ENCODE results near the gene PYY.
"Not testable (repeated sequence)": the region's sequence is repeated elsewhere in the genome, so short reads cannot be mapped to it uniquely, and the experiment has no call there.

The PYY gene

DNA sequence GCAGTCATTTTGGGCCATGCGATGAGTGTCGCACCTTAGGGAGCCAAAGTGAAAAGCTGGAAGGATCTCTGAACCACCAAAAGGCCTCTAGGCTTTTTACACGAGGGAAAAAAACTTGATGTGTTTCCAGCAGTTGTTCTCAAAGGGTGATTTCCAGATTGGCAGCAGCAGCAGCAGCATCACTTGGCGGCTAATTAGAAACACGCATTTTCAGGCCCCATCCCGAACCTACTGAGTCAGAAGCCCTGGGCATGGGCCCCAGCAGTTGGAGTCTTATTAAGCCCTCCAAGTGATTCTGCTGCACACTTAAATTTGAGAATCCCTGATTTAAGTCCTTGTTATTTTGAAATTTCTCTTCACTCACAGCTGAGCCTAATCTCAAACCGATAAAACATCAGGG, 25.3 kb upstream of the PYY start:
- DNase-seq, result no peak

DNA sequence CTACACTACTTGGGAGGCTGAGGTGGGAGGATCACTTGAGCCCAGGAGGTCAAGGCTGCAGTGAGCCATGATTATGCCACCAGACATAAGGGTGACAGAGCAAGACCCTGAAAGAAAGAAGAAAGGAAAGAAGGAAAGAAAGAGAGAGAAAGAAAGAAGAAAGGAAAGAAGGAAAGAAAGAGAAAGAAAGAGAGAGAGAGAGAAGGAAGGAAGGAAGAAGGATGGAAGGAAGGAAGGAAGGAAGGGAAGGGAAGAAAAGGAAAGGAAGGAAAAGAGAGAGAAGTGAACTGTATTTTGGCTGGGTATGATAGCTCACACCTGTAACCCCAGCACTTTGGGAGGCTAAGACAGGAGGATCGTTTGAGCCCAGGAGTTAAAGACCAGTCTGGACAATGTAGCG, 24.3 kb upstream of the PYY start:
- no peak for DNase-seq

DNA sequence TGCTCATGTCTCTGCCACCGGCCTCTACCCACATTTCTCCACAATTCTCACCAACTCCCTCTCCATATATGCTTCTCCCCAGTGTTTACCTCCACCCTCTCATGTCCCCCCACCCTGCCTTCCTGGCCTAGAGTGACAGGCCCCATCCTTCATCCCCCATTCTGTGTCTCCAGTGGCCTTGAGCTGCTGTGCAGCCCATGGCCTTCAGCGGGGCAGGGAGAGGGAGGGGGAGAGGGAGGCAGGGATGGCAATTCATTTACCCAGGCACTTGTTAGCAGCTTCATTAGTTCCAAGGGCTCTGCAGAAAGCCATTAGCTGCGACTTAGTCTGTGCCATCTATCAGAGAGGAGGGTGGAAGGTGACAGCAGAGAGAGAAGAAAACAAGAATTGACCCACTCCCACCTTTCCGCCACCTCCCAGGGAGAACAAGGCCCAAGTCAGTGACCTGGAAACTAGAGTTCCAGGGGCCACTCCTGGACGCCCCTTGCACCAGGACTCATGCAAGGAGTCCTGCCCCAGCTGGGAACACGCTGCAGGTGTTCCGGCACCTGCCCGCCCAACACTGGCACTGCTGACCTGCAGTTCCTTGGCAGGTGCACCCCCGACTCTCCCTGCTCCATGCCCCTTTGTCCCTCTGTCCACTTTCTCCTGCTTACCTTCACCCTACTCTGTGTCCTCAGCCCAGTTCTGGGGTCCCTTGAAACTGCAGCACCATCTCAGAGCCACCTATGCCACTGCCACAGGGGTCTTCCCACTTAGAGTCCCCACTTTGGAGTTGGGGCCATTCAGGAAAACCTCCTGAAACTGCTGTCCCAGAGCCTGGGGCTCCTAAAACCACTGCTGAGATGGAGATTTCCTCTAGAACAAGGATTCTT, 23.5 kb upstream of the PYY start:
- DNase-seq, result no peak

DNA sequence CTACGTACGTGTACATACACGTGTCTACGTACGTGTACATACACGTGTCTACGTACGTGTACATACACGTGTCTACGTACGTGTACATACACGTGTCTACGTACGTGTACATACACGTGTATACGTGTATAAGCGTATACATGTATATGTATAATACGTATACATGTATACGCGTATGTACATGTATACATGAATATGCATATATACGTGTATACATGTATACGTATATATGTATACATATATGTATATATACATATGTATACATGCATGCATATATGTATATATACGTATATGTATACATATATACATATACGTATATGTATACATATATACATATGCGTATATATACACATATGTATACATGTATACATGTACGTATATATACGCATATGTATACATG, 22.2 kb upstream of the PYY start:
- DNase-seq, result no peak

- no peak for DNase-seq
These were observed 20.9 kb upstream of the PYY start for GRCh38 chr17:43974382-43975266.

DNA sequence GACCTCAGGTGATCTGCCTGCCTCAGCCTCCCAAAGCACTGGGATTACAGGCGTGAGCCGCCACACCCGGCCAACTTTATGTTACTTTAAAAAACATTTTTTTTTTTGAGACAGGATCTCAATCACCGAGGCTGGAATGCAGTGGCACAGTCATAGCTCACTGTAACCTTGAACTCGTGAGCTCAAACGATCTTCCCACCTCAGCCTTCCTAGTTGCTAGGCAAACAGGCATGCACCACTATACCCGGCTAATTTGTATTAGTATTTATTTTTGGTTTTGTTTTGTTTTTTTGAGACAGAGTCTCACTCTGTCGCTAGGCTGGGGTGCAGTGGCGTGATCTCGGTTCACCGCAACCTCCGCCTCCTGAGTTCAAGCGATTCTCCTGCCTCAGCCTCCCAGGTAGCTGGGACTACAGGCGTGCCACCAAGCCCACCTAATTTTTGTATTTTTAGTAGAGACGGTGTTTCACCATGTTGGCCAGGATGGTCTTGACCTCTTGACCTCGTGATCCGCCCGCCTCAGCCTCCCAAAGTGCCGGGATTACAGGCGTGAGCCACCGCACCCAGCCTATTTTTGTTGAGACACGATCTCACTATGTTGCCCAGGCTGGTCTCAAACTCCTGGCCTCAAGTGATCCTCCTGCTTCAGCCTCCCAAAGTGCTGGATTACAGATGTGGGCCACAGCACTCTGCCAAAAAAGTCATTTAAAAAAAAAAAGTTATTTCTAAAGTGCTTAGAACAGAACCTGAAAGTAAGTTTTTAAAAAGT, 18.9 kb upstream of the PYY start:
- not testable (repeated sequence) for DNase-seq

DNA sequence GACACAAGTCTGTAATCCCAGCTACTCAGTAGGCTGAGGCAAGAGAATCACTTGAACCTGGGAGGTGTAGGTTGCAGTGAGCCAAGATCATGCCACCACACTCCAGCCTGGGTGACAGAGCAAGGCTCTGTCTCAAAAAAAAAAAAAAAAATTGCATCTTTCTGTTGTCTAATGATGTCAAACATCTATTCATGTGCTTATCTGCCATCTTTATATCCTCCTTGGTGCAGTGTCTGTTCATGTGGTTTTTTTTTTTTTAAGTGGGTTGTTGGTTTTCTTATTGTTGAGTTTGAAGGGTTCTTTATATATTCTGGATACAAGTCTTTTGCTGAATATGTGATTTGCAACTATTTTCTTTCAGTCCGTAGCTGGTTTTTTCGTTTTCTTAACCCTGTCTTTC, 17.7 kb upstream of the PYY start:
- DNase-seq, result not testable (repeated sequence)

DNA sequence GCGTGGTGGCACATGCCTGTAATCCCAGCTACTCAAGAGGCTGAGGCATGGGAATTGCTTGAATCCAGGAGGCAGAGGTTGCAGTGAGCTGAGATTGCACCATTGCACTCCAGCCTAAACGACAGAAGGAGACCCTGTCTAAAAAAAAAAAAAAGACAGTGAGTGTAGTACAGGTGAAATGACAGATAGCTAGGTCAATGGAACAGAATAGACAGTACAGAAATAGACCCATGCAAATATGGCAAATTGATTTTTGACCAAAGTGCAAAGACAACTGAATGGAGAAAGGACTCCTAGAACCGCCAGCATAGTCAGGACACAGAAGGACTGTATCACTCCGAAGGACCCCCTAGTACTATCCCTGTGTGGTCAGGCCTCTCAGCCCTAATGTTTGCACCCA, 16.6 kb upstream of the PYY start:
- DNase-seq, result no peak

DNA sequence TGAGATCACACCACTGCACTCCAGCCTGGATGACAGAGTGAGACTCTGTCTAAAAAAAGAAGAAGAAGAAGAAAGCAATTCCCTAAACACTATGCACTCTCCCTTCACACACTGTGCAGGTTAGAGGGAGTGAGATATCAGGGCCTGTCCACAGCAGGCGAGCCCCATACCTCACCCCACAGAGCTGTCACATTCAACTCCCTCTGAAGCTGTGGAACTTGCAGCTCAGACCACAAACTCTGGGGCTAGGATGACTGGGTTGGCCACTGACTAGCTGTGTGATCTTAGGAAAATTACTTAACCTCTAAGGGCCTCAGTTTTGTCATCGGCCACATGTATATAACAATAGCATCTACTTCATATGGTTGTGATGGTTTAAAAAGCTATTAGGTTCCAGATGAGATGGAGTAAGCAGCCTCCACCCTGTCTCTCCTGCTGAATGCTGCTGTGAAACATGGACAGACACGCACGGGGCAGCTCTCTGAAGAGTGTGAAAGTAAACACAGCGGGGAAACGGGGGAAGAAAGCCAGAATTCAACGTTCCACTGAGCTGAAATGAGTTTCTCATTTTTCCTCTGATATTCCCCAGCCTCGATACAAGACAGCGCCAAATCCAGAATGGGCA, 13.6 kb upstream of the PYY start:
- no peak for DNase-seq

DNA sequence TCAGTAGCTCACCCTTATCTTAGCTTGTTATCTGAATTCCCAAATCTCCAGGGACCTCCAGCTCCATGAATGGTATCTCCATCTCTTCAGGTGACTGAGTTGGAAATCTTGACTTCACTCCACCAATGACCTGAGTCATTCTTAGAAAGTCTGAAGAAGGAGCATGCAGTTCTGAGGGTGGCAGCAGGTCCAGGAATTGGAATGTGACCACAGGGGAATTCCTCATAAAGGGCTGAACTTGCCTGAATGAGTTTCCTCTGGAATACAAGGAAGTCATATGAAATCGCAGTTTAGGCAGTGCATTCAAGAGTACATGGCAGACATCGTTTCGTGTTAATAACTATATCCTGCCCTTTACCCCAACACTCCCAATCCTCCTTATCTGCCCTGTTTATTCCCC, 12.5 kb upstream of the PYY start:
- DNase-seq, result no peak

DNA sequence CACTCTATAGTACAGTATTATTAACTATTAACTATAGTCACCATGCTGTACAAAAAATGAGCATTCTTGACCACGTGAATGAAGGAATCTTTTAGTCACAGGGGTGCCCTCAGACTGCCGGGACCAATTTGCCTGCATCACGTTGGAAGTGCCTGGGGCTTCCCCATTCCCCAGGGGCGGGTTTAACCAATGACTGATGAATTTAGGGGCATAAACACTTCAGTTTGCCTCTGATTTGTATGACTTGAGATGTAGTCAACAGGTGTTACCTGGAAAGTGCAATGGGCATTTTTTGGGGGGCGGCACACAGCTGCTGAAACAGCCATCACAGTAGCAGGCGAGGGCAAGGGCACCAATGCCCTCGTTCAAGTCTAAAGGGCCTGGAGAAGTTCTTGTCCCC, 8.7 kb upstream of the PYY start:
- no peak for DNase-seq

- no peak for DNase-seq
These were observed 8.2 kb upstream of the PYY start for GRCh38 chr17:43961954-43962353.

- DNase-seq, result not testable (repeated sequence)
These were observed 7.6 kb upstream of the PYY start for GRCh38 chr17:43961292-43961691.

- DNase-seq, result no peak
These were observed 5.1 kb upstream of the PYY start for GRCh38 chr17:43958748-43959352.

- no peak for DNase-seq
These were observed 2.5 kb upstream of the PYY start for GRCh38 chr17:43956222-43956621.

DNA sequence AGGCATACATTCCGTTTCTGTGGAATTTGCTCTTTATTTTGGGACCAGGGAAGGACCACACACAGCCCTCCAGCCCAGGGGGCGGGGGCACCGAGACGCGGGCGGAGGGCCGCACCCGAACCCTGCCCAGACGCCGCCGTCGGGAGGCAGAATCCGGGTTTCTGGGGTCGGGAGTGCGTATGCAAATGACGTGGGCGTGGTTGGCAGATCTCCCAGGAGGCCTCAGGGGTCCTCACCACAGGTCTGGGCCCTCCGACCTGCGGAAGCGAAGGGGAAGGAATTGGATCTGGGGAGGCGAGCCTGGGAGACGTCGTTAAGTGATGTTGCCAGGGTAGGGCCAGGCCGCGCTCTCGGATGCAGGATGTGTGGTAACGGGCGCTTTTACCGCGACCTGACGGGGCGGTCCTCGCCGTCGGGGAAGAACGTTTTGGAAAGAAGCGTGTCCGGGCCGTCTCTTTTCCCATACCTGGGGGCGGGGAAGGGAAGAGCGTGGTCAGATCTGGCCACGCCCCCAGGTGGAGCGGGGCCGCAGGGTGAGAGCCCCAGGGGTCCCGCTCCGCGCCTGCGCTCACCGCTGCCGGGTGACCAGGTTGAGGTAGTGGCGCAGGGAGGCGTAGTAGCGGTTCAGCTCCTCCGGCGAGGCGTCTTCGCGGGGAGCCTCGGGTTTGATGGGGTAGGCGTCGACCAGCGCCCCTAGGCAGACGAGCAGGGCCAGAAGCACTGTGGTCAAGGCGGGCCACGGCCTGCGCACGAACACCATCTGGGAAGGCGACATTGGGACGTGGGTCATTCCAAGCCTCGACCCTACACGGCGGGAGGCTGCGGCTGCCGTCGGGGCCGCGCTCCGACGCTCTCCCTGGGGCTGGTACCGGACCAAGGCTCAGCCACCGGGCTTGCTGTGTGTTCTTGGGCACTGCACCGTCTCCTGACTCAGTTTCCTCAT, 745 bp downstream of the PYY start:
- no peak for DNase-seq

- DNase-seq, result no peak
These were observed 1.4 kb downstream of the PYY start for GRCh38 chr17:43952351-43952723.

- DNase-seq, result no peak
These were observed 2.0 kb downstream of the PYY start for GRCh38 chr17:43951750-43952149.

DNA sequence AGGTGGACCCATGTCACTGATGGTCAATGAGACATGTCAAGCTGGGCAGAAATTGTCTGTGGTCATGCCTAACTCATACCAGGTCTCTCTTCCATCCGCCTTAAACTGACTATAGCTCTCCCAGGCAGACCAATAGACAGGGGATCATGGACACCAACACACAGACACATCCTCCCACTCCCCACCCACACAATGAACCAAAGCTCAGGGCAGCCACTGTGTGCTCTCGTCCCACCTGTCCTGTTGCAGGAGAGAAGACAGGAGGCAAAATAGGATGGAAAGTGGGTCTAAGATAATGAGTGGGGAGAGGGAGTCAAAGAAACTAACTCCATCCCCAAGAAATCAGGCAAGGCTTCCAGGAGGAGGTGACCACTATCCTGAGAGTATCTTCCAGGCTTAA, 3.2 kb downstream of the PYY start:
- no peak for DNase-seq

DNA sequence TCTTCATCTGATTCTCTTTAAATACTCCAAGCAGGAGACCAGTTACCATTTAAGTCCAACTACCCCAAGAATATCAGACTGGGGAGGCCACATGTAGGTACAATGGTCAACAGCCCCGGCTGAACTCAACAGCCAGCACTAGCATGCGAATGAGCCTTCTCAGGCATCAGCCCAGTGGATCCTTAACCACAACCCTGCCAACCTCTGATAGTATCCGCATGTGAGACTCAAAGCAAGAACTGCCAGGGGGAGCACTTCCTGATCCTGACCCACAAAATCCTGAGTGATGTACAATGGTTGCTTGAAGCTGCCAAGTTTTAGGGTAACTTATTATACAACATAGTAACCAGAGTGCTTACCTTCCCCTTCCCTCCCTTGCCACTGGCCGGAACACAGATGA, 4.0 kb downstream of the PYY start:
- no peak for DNase-seq

Measured in hypothalamus (tissue), 51 donors.